Esophagus muscularis mucosa (tissue), 4 donors: ENCODE data around the gene C12orf75. TPM values are rescaled to one million over a fixed set of nuclear protein-coding genes. Genes with fewer than 3 reads are reported as not detected.

ENCODE experiments used
- DNase-seq: peaks from one replicate; pipeline ENCODE4 v3.0.0-alpha.2; 2017; ENCODE audit errors: extremely low spot score
- H3K27ac ChIP-seq, 4 donors: fragments of 200-600 bp; sonication (generic); replicated peaks in 1 of 4; 1 replicate in 3 of 4; 2 replicates in 1 of 4; pipeline ENCODE4 v1.5.1; 2016 to 2019; ENCODE audit warnings: mild to moderate bottlenecking in 1 of 4
- H3K27me3 ChIP-seq, 4 donors: fragments of 200-600 bp; sonication (generic); one replicate each; pipeline versions ENCODE4 v1.5.1 to v1.6.0; 2016 to 2019
- H3K36me3 ChIP-seq, 4 donors: fragments of 200-600 bp; sonication (generic); one replicate each; pipeline ENCODE4 v1.5.1; 2016 to 2019
- H3K4me1 ChIP-seq, 4 donors: fragments of 200-600 bp; sonication (generic); one replicate each; pipeline ENCODE4 v1.5.1; 2016 to 2019
- H3K4me3 ChIP-seq, 4 donors: fragments of 200-600 bp; sonication (generic); 1 replicate in 2 of 4; 2 replicates in 2 of 4; pipeline ENCODE4 v1.5.1; 2016 to 2019; ENCODE audit warnings: mild to moderate bottlenecking in 4 of 4, moderate library complexity in 1 of 4
- H3K9me3 ChIP-seq, 4 donors: fragments of 200-600 bp; sonication (generic); 1 replicate in 3 of 4; 2 replicates in 1 of 4; pipeline ENCODE4 v1.5.1; 2016 to 2019
- CTCF ChIP-seq, 3 experiments: fragments of 200-600 bp in 2 of 3; fragments of 450-650 bp in 1 of 3; sonication (generic) in 2 of 3; IDR thresholded peaks; one replicate each; pipeline ENCODE4 v1.5.1; 2017 to 2019; ENCODE audit warnings: antibody characterized with exemption in 3 of 3, mild to moderate bottlenecking in 2 of 3, moderate library complexity in 1 of 3
- EP300 ChIP-seq: sonication (generic); formaldehyde crosslinking; IDR thresholded peaks from one replicate; pipeline ENCODE4 v1.6.1; 2017; ENCODE audit warnings: antibody characterized with exemption
- POLR2A ChIP-seq: fragments of 450-650 bp; IDR thresholded peaks from one replicate; pipeline ENCODE4 v1.6.1; 2017; ENCODE audit warnings: antibody characterized with exemption, moderate library complexity, mild to moderate bottlenecking, low read depth
- POLR2AphosphoS5 ChIP-seq, 2 donors: sonication (generic); formaldehyde crosslinking; IDR thresholded peaks; one replicate each; pipeline ENCODE4 v1.6.1; 2017; ENCODE audit warnings: antibody characterized with exemption in 2 of 2
- WGBS: methylation state at CpG from one replicate; pipeline ENCODE4 v1.1.5; 2018; 5-methylcytosine and 5-hydroxymethylcytosine counted together
- intact Hi-C: fragments of 100-400 bp; cut with DNase I; formaldehyde crosslinking; loops from one replicate; pipeline ENCODE4 v1.15.1; 2023
- total RNA-seq, 4 donors: library from RNA; depleted of rRNA; stranded (reverse); fragments of >200 nt; gene quantifications; one replicate each; pipeline versions ENCODE4 v1.1.0 to v1.2.1, GENCODE V29; 2016

C12orf75 gene
- total RNA-seq, 4 donors from 2014 or later = 0.83 to 3.1 (median 2.8) TPM

- Histone ChIP-seq H3K4me1 (peaks cover 0 to 12% (median 10%) of the 10 kb centered on the region in 4 donors), H3K36me3 (no peaks in the 10 kb centered on the region), H3K27me3 (peaks cover 0 to 5% (median 0%) of the 10 kb centered on the region in 4 donors), H3K4me3 (no peak overlapping the region), H3K27ac (no peak overlapping the region), H3K9me3 (no peaks in the 10 kb centered on the region)
- intact Hi-C loops = no loop called here
- 96% methylated on average over 3 of the region's 3 CpGs for WGBS
- TF ChIP-seq POLR2A (no peak), CTCF (IDR thresholded peaks at IDR 0.05) (no peak), EP300 (no peak), POLR2AphosphoS5 (IDR thresholded peaks at IDR 0.05) (no peak)
- DNase-seq = no peak
Measured at GRCh38 chr12:105386431-105386830, 55.9 kb downstream of the C12orf75 start.

GRCh38 chr12:105391231-105391630 is 60.7 kb downstream of the C12orf75 start:
- Histone ChIP-seq H3K9me3 (no peaks in the 10 kb centered on the region), H3K4me3 (no peak overlapping the region), H3K27me3 (peaks cover 0 to 5% (median 0%) of the 10 kb centered on the region in 4 donors), H3K27ac (no peak overlapping the region), H3K36me3 (no peaks in the 10 kb centered on the region), H3K4me1 (peaks cover 0 to 5% (median 2%) of the 10 kb centered on the region in 4 donors)
- intact Hi-C loops = no loop called here
- 92% methylated on average over 1 of the region's 1 CpG for WGBS
- DNase-seq = no peak
- TF ChIP-seq POLR2AphosphoS5 (IDR thresholded peaks at IDR 0.05) (no peak), CTCF (IDR thresholded peaks at IDR 0.05) (no peak), EP300 (no peak), POLR2A (no peak)

GRCh38 chr12:105393587-105393986 is 63.1 kb downstream of the C12orf75 start:
- peaks cover 0 to 5% (median 2%) of the 10 kb centered on the region in 4 donors for H3K4me1 ChIP-seq
- H3K27ac ChIP-seq = no peak overlapping the region
- no peaks in the 10 kb centered on the region for H3K36me3 ChIP-seq
- WGBS = 19% methylated on average over 4 of the region's 4 CpGs
- H3K27me3 ChIP-seq = peaks cover 0 to 5% (median 0%) of the 10 kb centered on the region in 4 donors
- peaks cover 0 to 3% (median 0%) of the 10 kb centered on the region in 4 donors for H3K9me3 ChIP-seq
- DNase-seq = no peak
- no peak overlapping the region for H3K4me3 ChIP-seq
- intact Hi-C loops = no loop called here
- TF ChIP-seq POLR2A = no peak
- no peak for TF ChIP-seq CTCF (IDR thresholded peaks at IDR 0.05)
- TF ChIP-seq POLR2AphosphoS5 (IDR thresholded peaks at IDR 0.05) = no peak
- TF ChIP-seq EP300 = no peak

GRCh38 chr12:105396024-105396423 is 65.5 kb downstream of the C12orf75 start:
- WGBS = 94% methylated on average over 1 of the region's 1 CpG
- Histone ChIP-seq H3K36me3 (no peaks in the 10 kb centered on the region), H3K9me3 (peaks cover 0 to 3% (median 0%) of the 10 kb centered on the region in 4 donors), H3K4me3 (no peak overlapping the region), H3K27ac (no peak overlapping the region), H3K4me1 (peaks cover 0 to 5% (median 2%) of the 10 kb centered on the region in 4 donors), H3K27me3 (peaks cover 0 to under 1% (median 0%) of the 10 kb centered on the region in 4 donors)
- intact Hi-C loops = no loop called here
- TF ChIP-seq EP300 = no peak
- no peak for TF ChIP-seq POLR2A
- TF ChIP-seq POLR2AphosphoS5 (IDR thresholded peaks at IDR 0.05) = no peak
- TF ChIP-seq CTCF (IDR thresholded peaks at IDR 0.05) = no peak
- DNase-seq = no peak

GRCh38 chr12:105396983-105397382 is 66.5 kb downstream of the C12orf75 start:
- Histone ChIP-seq H3K27ac (no peak overlapping the region), H3K27me3 (no peaks in the 10 kb centered on the region), H3K36me3 (no peaks in the 10 kb centered on the region), H3K4me3 (no peak overlapping the region), H3K9me3 (peaks cover 0 to 3% (median 0%) of the 10 kb centered on the region in 4 donors), H3K4me1 (peaks cover 0 to 5% (median 2%) of the 10 kb centered on the region in 4 donors)
- DNase-seq = no peak
- intact Hi-C loops = no loop called here
- 87% methylated on average over 2 of the region's 2 CpGs for WGBS
- TF ChIP-seq CTCF (IDR thresholded peaks at IDR 0.05) (no peak), EP300 (no peak), POLR2A (no peak), POLR2AphosphoS5 (IDR thresholded peaks at IDR 0.05) (no peak)
